NCI-H2227 (cell line): Measurements from ENCODE around the gene HABP2.

Source experiments
- DNase-seq: peaks from one replicate; lab custom pipeline; 2025; ENCODE audit not compliant: unreplicated experiment; lab: John Stamatoyannopoulos, UW

Gene HABP2

DNA sequence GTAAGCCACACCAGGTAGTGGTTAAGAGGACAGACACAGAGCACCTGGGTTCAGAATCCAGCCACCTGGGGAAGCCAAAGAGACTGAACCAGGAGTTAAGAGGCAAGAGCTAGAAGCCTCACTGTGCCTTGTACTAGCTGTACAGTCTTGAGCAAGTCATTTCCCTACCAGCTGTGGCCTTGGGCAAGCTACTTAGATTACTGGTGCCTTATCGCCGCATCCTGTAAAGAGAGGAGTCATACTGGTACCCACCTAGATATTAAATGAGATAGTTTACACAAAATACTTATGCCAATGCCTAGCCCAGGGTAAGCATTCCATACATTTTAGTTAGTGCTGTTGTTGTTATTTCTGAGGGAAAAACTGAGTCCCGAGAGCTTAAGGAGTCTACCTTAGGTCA, 47.7 kb downstream of the HABP2 start:
- DNase-seq, result no peak

DNA sequence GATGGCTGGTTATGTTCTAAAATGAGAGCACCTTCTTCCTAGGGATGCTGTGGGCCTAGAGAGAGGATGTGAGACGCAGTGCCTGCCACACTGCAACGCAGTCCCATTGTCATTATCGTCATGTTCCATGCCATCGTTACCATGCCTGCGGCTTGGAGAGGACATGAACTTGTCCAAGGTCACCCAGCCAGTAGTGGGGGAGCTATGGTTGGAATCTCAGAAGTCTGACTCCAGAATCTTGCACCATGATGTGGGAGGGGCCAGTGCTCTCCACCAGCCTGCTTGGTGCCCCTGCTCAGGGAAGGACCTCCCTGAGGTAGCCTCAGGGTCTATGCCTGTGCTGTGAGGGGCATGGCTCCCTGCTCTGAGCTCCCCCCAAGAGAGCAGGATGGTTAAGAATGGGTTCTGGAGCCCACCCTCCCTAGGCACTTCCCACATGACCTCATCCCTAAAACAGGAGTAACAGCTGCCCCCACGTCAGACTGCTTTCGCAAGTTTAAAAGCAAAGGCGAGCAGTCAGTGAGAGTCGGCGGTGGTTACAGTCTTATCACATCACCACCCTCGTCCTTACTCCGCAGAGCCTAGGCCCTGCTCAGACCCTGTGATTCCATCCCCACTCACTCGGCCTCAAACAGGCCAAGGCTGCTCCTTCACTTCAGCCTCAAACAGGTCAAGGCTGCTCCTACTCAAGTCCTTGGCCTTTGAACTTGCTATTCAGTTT, 50.4 kb downstream of the HABP2 start:
- no peak for DNase-seq

GRCh38 chr10:113604572-113604971, 51.7 kb downstream of the HABP2 start:
- DNase-seq, result no peak

DNA sequence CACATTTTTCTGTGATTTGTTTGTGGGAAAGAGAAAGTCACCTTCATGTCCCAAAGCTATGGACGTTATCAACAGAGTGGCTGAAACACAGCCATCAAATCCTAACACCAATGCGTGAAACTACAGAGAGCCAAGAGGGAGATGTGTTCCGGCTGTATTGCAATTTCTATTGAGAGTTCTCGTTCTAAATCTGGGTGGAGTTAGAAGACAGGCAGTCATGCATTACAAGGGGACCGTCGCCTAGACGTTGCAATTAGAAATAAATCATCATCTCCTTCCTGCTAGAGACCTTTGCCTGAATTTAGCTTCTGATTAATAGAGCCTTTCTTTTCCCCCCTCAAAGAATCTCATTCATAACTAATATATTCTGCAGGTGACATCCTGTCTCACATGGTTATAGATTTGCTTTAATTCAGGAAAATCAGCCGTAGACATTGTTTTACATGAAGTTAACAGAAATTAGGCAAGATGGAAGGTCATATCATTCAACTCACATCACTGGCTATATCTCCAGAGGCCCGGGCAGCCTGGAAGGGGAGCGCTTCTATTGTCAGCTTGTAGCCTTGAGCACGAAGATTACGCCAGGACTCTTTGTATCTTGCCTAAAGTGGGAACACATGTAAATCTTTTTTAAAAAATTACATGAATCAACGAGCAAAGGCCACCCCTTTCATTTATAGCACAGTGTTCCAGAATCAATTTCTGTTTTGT, 52.6 kb downstream of the HABP2 start:
- no peak for DNase-seq

DNA sequence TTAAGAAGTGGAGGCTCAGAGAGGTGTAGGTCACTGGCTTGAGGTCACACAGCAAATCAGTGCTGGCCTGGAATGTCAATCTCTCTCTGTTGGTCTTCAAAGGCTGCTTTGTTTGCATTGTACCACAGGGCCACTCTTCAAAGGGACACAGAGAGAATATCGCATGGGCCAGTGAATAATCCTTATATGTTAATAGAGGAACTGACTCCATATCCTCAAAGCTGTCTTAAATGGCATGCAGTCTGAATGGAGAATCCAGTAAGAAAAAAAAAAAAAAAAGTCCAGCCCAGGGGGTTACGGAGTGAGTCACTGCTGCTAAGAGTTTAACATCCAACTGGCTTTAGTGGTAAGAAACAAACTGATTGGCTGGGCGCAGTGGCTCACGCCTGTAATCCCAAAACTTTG, 56.9 kb downstream of the HABP2 start:
- no peak for DNase-seq

DNA sequence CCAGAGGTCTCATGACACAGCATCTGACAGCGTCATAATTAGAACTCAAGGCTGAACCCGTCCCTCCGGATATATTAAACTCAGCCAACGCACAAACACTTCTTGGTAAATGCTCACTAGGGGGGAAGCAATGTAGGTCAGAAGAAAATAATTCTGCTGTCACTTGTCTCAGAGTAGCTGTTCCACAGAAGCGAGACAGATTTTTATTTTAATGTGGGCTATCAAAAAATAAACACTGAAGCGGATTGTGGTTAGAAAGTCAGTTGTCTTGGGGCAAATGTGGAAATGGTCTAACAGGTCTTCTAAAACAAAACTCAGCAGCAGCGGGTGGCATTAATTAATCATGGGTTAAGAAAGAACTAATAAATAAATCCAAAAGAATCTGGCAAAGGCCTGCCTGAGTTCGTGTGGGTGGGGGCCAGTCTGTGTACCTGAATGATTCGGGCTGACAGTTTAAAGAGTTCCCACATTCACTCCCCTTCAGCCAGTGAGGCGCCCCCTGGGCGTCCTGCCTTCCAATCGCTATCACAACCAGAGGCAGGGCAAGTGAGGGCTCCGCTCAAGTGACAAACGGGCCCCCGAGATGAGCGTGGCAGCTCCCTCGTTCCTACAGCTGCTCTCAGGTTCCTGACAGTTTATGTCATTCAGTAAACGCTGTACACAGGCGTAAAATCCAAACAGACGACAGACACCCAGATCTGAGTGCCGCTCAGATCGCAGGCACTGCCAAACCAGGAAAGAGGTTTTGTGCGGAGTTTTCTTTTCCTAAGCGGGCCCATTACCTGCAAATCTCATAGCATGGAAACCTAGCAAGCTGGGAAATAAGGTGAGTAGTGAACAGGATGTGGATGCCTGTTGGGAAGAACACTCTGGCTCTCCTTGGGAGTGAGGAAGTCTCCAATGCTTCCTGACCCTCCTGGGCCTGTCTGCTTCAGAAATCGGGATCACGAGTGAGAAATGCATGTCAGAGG, 58.1 kb downstream of the HABP2 start:
- peak; percentile 3 for DNase-seq

DNA sequence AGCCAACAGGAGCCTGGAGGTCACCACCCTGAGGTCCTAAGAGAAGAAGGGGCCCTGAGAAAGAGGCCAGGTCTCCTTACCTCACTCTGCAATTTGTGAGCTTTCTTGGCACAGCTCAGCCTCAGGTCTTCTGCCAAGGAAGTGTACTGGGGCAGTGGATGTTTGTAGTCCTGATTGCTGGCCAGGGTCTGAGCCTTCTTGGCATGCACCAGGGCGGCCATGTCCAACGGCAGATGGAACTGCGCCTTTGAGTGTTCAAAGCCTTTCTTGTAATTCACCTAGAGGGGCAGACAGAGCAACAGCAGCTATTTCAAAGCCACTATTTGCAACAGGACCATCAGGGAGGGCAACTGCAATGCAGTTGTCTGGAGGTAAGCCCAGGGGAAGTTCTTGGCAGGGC, 59.3 kb downstream of the HABP2 start:
- DNase-seq, result no peak

DNA sequence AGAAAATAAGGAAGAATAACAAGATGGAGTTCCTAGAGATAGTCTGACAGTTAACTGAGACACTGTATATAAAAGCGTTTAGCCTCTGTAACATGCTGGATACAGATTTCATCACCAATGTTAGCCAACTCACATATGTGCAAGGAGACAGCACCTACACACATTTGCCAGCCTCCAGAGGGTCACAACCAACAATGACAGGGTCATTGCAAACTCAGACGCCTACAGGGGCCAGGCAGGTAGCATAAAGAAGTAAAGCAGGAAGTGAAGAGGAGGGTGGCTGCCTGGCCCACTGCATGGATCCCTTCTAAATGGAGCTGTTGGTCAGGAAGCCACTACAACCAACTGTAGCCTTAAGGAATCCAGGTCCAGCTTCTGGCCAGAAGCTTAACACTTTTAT, 60.6 kb downstream of the HABP2 start:
- DNase-seq, result no peak

DNA sequence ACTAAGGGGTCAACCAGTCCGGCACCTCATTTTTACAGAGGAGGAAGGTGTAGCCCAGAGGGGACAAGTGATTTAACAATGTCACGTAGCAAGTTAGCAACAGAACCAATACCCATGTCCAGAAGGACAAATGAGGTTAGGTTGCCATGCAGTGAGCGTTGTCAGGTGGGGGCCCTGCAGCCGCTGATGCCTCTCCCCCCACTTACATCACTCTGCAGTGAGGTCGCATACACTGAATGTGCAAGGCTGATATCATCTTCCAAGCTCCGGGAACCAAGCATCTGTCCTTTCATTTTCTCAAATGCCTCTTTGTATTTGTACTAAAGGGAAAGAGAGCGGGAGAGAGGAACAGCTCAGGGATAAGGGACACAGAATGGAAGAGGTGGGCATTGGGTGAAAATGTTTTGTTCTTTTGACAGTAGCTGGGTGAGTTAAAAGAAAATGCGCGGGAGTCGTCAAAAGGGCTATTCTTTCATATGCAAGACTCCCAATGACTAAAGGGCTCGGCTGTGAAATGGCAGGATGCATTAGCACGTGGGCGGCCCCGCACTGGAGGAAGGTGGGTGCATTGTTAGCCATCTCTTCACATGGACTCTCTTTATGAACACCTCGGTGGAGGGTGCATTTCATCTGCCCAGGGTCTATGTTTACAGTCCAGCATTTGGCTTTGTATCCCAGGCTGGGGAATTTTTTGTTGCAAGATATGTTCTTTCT, 61.3 kb downstream of the HABP2 start:
- DNase-seq, result no peak

- peak; percentile 2 for DNase-seq
Measured at GRCh38 chr10:113616244-113617074, 63.6 kb downstream of the HABP2 start.

DNA sequence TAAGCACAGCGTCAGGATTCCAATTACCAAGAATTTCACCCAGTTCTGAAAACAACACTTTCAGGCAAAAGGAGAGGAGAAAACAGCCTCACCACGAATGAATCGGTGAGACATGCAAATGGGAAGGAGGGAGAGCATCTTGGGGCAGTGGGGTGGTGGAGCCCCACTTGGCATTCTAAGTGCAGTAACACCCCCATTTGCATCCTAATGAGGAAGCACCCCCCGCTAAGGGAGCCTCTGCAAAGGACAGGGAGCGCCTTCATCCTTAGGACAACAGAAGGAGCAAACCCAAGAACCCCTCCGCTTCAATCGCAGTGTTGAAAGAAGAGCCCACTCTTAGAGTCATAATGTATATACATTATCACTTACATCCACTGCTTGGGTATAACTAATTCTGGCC, 64.2 kb downstream of the HABP2 start:
- no peak for DNase-seq

- DNase-seq, result no peak
Measured at GRCh38 chr10:113618338-113618737, 65.5 kb downstream of the HABP2 start.

DNA sequence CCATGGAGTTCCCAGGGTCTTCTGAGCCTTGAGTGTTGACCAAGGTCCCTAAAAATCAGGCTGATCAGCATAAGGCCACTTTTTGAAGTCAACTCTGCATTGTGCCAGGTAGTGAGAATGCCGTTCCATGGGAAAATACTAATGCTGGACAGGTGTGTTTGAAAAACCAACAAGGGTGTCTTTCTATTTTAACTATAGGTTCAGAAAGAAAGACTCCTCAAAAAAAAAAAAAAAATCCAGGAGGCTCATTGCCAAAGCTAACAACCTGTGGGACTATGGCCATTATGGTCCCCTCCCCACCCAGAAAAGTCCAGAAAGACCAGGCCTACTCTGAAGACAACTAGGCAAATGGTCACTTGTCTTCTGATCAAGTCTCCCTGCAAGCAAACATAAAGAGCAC, 66.5 kb downstream of the HABP2 start:
- DNase-seq, result no peak

DNA sequence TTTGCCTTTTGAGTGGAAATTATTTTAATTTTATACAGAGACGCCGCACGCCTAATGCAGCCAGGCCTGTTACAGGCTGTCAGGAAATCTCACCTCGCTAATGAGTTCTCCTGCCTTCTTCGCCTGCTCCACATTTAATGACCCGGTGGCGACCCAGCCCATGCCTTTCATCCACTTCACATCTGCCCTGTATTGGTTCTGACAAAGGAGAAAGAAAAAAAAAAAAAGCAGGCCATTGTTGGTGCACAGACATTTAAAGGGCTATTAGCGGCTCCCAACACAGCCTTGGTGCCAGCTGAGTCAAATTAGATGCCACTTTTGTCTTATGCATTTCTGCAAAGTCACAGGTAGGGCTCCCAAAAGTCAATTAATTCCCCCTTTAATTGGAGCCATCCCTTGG, 67.7 kb downstream of the HABP2 start:
- DNase-seq, result peak; percentile 54

GRCh38 chr10:113620936-113621335, 68.1 kb downstream of the HABP2 start:
- DNase-seq, result peak; percentile 42

DNA sequence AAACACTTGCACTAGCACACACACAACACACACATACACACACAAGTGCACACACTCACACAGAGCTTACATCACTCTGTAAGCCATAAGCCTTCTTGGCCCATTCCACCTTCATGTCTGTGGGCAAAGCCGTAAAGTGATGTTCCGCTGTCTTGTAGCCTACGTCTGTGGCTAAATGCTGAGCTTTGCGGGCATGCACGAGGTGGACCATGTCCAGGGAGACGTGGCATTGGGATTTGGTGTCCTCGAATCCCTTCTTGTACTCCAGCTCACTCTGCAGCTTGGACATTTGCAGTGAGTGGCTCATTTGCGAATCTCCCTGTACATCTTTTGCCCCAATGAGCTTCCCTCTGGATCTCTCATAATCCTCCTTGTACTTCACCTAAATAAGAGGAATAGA, 68.9 kb downstream of the HABP2 start:
- DNase-seq, result no peak

GRCh38 chr10:113622831-113623230, 70.0 kb downstream of the HABP2 start:
- no peak for DNase-seq

GRCh38 chr10:113625461-113626186, 72.8 kb downstream of the HABP2 start:
- no peak for DNase-seq

DNA sequence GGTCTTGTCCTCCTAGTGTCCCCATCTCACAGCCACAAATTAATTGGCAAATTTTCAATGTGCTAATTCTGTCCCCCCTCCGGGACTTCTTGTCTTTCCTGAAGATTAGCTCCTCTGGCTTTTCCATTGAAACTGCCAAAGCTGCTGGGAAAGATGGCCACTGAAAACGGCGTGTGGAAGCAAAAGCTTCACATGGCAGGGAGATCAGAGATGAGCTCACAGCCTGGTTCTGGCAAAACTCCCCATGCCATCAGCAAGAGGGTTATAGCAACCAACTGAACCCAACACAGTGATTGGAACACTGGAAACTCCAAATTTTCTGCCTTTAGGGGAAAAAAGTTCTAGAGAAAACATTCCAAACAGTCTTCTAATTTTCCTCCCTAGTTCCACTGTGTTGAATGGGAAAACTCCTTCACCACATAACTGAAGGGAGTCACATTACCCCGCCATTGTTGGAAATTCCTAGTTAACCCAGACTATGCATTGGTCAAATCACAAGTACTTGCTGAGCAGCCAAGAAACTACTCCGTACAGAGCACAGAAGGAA, 74.0 kb downstream of the HABP2 start:
- no peak for DNase-seq
